Keratinocyte (primary cell): Measurements from ENCODE around the gene PEMT. TPM values are rescaled to one million over a fixed set of nuclear protein-coding genes. Genes with fewer than 3 reads are reported as not detected.

Experiments
- DNase-seq: peaks from one replicate; pipeline ENCODE4 v3.0.0-alpha.2; 2011; ENCODE audit warnings: low read depth, missing footprints, low spot score
- FAIRE-seq: peaks from 2 replicates; lab custom pipeline; 2011; peaks lifted over from hg19 to GRCh38; lab: Jason Lieb, UNC
- H2AFZ ChIP-seq: 2 replicates; pipeline ENCODE4 v1.6.0; 2012; ENCODE audit warnings: low read length, control low read depth, inconsistent platforms; ENCODE audit not compliant: control insufficient read depth
- H3K27ac ChIP-seq: 2 replicates; pipeline ENCODE4 v1.5.1; 2011; ENCODE audit warnings: low read length; ENCODE audit not compliant: control insufficient read depth, insufficient read depth
- H3K27me3 ChIP-seq: 3 replicates; pipeline ENCODE4 v1.6.0; 2011; ENCODE audit warnings: low read length; ENCODE audit not compliant: control insufficient read depth, insufficient read depth; ENCODE audit errors: extremely low read depth
- H3K36me3 ChIP-seq, 2 experiments: 2 replicates in 1 of 2; 3 replicates in 1 of 2; pipeline ENCODE4 v1.5.1; 2011; ENCODE audit warnings: low read length in 2 of 2, mild to moderate bottlenecking in 1 of 2; ENCODE audit not compliant: control insufficient read depth in 2 of 2, insufficient read depth in 2 of 2; ENCODE audit errors: extremely low read depth in 1 of 2
- H3K4me1 ChIP-seq: 3 replicates; pipeline ENCODE4 v1.5.1; 2011; ENCODE audit warnings: low read length; ENCODE audit not compliant: control insufficient read depth, insufficient read depth; ENCODE audit errors: extremely low read depth
- H3K4me2 ChIP-seq: 3 replicates; pipeline ENCODE4 v1.6.0; 2011; ENCODE audit warnings: low read depth, low read length; ENCODE audit not compliant: control insufficient read depth, insufficient read depth; ENCODE audit errors: extremely low read depth
- H3K4me3 ChIP-seq, 3 experiments: fragments of 200-600 bp in 1 of 3; sonication (generic) in 1 of 3; 2 replicates in 2 of 3; 3 replicates in 1 of 3; pipeline ENCODE4 v1.5.1; 2011 to 2016; ENCODE audit warnings: low read length in 3 of 3, mild to moderate bottlenecking in 3 of 3, control low read depth in 2 of 3, inconsistent platforms in 1 of 3, low read depth in 1 of 3, mixed read lengths in 1 of 3, mixed run types in 1 of 3, moderate library complexity in 1 of 3; ENCODE audit not compliant: control insufficient read depth in 2 of 3, insufficient read depth in 2 of 3; ENCODE audit errors: extremely low read depth in 1 of 3
- H3K79me2 ChIP-seq: 2 replicates; pipeline ENCODE4 v1.6.0; 2012; ENCODE audit warnings: low read length; ENCODE audit not compliant: control insufficient read depth, insufficient read depth
- H3K9ac ChIP-seq: 3 replicates; pipeline ENCODE4 v1.6.0; 2011; ENCODE audit warnings: low read length; ENCODE audit not compliant: control insufficient read depth, insufficient read depth; ENCODE audit errors: extremely low read depth
- H3K9me1 ChIP-seq: 3 replicates; pipeline ENCODE4 v1.6.0; 2011; ENCODE audit warnings: low read length; ENCODE audit not compliant: control insufficient read depth, insufficient read depth; ENCODE audit errors: extremely low read depth
- H3K9me3 ChIP-seq: 2 replicates; pipeline ENCODE4 v1.5.1; 2012; ENCODE audit warnings: low read depth, low read length; ENCODE audit not compliant: control insufficient read depth
- H4K20me1 ChIP-seq: 3 replicates; pipeline ENCODE4 v1.6.0; 2011; ENCODE audit warnings: low read length; ENCODE audit not compliant: control insufficient read depth, insufficient read depth; ENCODE audit errors: extremely low read depth
- CTCF ChIP-seq, 3 experiments: IDR thresholded peaks in 1 of 3; conservative IDR thresholded peaks in 1 of 3; optimal IDR thresholded peaks in 1 of 3; 2 replicates in 2 of 3; 3 replicates in 1 of 3; pipeline versions ENCODE3 to v1.5.1; 2011; ENCODE audit warnings: low read length in 3 of 3, mild to moderate bottlenecking in 3 of 3, moderate library complexity in 2 of 3, control low read depth in 1 of 3, inconsistent platforms in 1 of 3; ENCODE audit not compliant: insufficient read depth in 2 of 3; ENCODE audit errors: extremely low read depth in 1 of 3
- EZH2 ChIP-seq: IDR thresholded peaks from one replicate; pipeline ENCODE4 v1.6.1; 2012; ENCODE audit warnings: inconsistent platforms, mild to moderate bottlenecking, low read length, moderate library complexity
- dilution Hi-C: fragments of 300-500 bp; cut with MboI; formaldehyde crosslinking; loops from one replicate; pipeline ENCODE4 v1.7.0; 2020; ENCODE audit warnings: low sequenced_read_pairs; ENCODE audit not compliant: extremely low pct_ligation_motif_present
- polyA plus RNA-seq, 5 experiments: library from polyadenylated mRNA; depleted of rRNA in 3 of 5; stranded (reverse) in 3 of 5; stranded (forward) in 1 of 5; unstranded in 1 of 5; fragments of >200 nt; gene quantifications; 1 replicate in 1 of 5; 2 replicates in 3 of 5; 3 replicates in 1 of 5; pipeline versions ENCODE4 v1.2.1 to v1.2.3, GENCODE V29; 2011 to 2012; ENCODE audit warnings: missing spikeins in 2 of 5, low read depth in 1 of 5, low replicate concordance in 1 of 5

PEMT gene
- polyA plus RNA-seq, 1 donor (not counting 4 experiments of a cell fraction or from before 2014, with no cell fraction given), result 17.7 TPM

- no peaks in the 10 kb centered on the region for H3K9me3 ChIP-seq
- no peaks in the 10 kb centered on the region for H3K36me3 ChIP-seq
- H4K20me1 ChIP-seq, result no peaks in the 10 kb centered on the region
- DNase-seq (no peak), FAIRE-seq (no peak)
- peaks cover 7% of the 10 kb centered on the region for H3K4me1 ChIP-seq
- dilution Hi-C loops, result no loop called here
- TF ChIP-seq EZH2 (no peak), CTCF (optimal IDR thresholded peaks at IDR 0.05 in 1 of 3, IDR thresholded peaks at IDR 0.05 in 1 of 3, conservative IDR thresholded peaks at IDR 0.05 in 1 of 3; ENCODE audit: extremely low read depth in 1 of 3, insufficient read depth in 2 of 3, low read length in 3 of 3) (no peak)
- peak overlapping the region in 1 of 3 experiments; percentile 42 for H3K4me3 ChIP-seq
- peak overlapping the region; percentile 30 for H2AFZ ChIP-seq
- H3K27ac ChIP-seq, result no peak overlapping the region
- peak overlapping the region; percentile 37 for H3K4me2 ChIP-seq
- H3K9me1 ChIP-seq, result no peaks in the 10 kb centered on the region
- H3K27me3 ChIP-seq, result peaks cover 8% of the 10 kb centered on the region
- no peaks in the 10 kb centered on the region for H3K79me2 ChIP-seq
- H3K9ac ChIP-seq, result no peak overlapping the region
Measured at GRCh38 chr17:17628388-17629008, 37.0 kb upstream of the PEMT start.

DNA sequence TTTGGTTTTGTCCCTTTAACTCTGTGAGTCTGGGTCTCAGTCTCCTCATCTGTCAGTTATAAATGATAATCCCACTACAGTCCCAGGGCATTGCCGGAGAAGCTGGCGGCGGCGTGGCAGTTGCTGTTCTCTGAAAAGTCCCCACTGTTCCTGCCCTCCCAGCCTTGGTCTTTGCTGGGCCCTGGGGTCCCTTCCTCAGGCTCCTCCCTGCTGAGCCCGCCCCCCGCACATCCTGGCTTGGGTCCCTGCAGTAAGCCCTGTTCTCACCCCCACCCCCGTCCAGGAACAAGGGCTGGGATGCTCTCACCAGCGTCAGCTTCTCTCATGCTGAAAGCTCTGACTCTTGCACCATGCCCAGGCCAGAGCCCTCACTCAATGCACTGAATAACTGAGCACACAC is 35.3 kb upstream of the PEMT start:
- no peak for FAIRE-seq
- TF ChIP-seq CTCF (optimal IDR thresholded peaks at IDR 0.05 in 1 of 3, IDR thresholded peaks at IDR 0.05 in 1 of 3, conservative IDR thresholded peaks at IDR 0.05 in 1 of 3; ENCODE audit: extremely low read depth in 1 of 3, insufficient read depth in 2 of 3, low read length in 3 of 3), result no peak
- no peak for TF ChIP-seq EZH2
- dilution Hi-C loops, result no loop called here
- Histone ChIP-seq H3K9me1 (no peaks in the 10 kb centered on the region), H3K36me3 (no peaks in the 10 kb centered on the region), H3K4me1 (no peaks in the 10 kb centered on the region), H3K9me3 (no peaks in the 10 kb centered on the region), H3K4me3 (no peak overlapping the region), H4K20me1 (no peaks in the 10 kb centered on the region), H3K9ac (no peak overlapping the region), H3K79me2 (no peaks in the 10 kb centered on the region), H3K4me2 (no peak overlapping the region), H3K27me3 (peaks cover 12% of the 10 kb centered on the region), H2AFZ (no peak overlapping the region), H3K27ac (no peak overlapping the region)
- no peak for DNase-seq
